ENCODE results near the gene NHS.

DNA sequence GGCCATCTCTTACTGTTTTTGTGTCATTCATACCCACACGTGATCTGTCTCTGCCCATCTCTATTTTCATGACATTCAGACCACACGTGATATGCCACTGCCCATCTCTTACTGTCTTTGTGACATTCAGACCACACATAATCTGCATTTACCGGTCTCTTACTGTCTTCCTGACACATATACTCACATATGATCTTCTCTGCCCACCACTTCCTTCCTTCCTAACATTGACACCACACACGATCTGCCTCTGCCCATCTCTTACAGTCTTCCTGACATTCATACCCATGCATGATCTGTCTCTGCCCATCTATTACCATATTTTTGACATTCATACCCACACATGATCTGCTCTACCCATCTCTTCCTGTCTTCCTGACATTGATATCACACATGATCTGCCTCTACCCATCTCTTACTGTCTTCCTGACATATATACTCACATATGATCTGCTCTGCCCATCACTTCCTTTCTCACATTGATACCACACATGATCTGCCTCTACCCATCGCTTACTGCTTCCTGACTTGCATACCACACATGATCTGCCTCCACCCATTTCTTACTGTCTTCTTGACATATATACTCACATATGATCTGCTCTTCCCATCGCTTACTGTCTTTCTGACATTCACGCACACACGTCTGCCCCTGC, 398.3 kb downstream of the NHS start:
- TF ChIP-seq, protein P1, sequence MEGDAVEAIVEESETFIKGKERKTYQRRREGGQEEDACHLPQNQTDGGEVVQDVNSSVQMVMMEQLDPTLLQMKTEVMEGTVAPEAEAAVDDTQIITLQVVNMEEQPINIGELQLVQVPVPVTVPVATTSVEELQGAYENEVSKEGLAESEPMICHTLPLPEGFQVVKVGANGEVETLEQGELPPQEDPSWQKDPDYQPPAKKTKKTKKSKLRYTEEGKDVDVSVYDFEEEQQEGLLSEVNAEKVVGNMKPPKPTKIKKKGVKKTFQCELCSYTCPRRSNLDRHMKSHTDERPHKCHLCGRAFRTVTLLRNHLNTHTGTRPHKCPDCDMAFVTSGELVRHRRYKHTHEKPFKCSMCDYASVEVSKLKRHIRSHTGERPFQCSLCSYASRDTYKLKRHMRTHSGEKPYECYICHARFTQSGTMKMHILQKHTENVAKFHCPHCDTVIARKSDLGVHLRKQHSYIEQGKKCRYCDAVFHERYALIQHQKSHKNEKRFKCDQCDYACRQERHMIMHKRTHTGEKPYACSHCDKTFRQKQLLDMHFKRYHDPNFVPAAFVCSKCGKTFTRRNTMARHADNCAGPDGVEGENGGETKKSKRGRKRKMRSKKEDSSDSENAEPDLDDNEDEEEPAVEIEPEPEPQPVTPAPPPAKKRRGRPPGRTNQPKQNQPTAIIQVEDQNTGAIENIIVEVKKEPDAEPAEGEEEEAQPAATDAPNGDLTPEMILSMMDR (IDR thresholded peaks at IDR 0.05): no peak
- no peak for TF ChIP-seq POLR2AphosphoS5 (IDR thresholded peaks at IDR 0.05)
